Esophagus squamous epithelium (tissue), 5 donors: ENCODE results near the gene JAZF1. TPM values are rescaled to one million over a fixed set of nuclear protein-coding genes. Genes with fewer than 3 reads are reported as not detected.

ENCODE experiments used
- DNase-seq: peaks from one replicate; lab custom pipeline; 2025; lab: John Stamatoyannopoulos, UW
- H3K27ac ChIP-seq, 4 donors: fragments of 200-600 bp; sonication (generic); one replicate each; pipeline ENCODE4 v1.5.1; 2016 to 2019; ENCODE audit warnings: mild to moderate bottlenecking in 1 of 4
- H3K27me3 ChIP-seq, 4 donors: fragments of 200-600 bp; sonication (generic); 1 replicate in 3 of 4; 2 replicates in 1 of 4; pipeline versions ENCODE4 v1.5.1 to v1.6.0; 2017 to 2021; ENCODE audit warnings: antibody characterized with exemption in 1 of 4
- H3K36me3 ChIP-seq, 3 donors: fragments of 200-600 bp; sonication (generic); one replicate each; pipeline ENCODE4 v1.5.1; 2016 to 2019
- H3K4me1 ChIP-seq, 3 donors: fragments of 200-600 bp; sonication (generic); one replicate each; pipeline ENCODE4 v1.5.1; 2017 to 2019
- H3K4me3 ChIP-seq, 4 donors: fragments of 200-600 bp; sonication (generic); 1 replicate in 3 of 4; 2 replicates in 1 of 4; pipeline ENCODE4 v1.5.1; 2016 to 2019; ENCODE audit warnings: mild to moderate bottlenecking in 2 of 4, moderate library complexity in 1 of 4
- H3K9me3 ChIP-seq, 3 donors: fragments of 200-600 bp; sonication (generic); one replicate each; pipeline ENCODE4 v1.5.1; 2016 to 2019
- POLR2A ChIP-seq, 4 donors: fragments of 450-650 bp; IDR thresholded peaks; one replicate each; pipeline ENCODE4 v1.6.1; 2017; ENCODE audit warnings: antibody characterized with exemption in 4 of 4, mild to moderate bottlenecking in 4 of 4, moderate library complexity in 3 of 4
- WGBS, 2 donors: methylation state at CpG; one replicate each; pipeline ENCODE4 v1.1.5; 2018; 5-methylcytosine and 5-hydroxymethylcytosine counted together
- intact Hi-C: fragments of 100-400 bp; cut with DNase I; formaldehyde crosslinking; loops from one replicate; pipeline ENCODE4 v1.15.0; 2022
- total RNA-seq, 4 donors: library from RNA; depleted of rRNA; stranded (reverse); fragments of >200 nt; gene quantifications; one replicate each; pipeline ENCODE4 v1.1.0, GENCODE V29; 2016
- TF ChIP-seq, protein P1 (sequence below), 6 experiments: fragments of 450-650 bp in 4 of 6; fragments of 200-600 bp in 2 of 6; sonication (generic) in 2 of 6; IDR thresholded peaks; one replicate each; pipeline ENCODE4 v1.5.1; 2016 to 2019; ENCODE audit warnings: antibody characterized with exemption in 6 of 6, mild to moderate bottlenecking in 4 of 6, moderate library complexity in 4 of 6
- donor health status: DM: yes; HTN: yes; CAD: no.

The JAZF1 gene
- total RNA-seq, 4 donors from 2014 or later = 1.3 to 8.6 (median 2.0) TPM

DNA sequence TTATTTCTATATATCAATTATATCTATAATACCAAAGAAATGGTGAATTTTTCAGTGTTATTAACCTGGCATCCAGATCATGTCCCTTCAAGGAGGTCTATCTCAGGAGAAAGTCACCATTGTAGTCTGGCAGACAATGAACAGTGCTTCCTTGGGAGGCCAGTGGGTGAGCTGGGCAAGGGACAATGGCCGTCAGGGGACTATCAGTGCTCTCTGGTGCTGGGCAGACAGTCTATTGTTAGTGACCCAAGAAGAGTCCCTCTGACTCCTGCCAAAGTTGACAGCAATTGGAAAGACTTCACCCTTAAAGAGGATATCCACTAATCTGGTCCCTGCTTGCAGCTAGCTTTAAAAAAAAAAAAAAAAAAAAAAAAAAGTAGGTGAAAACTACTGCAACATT is 7.1 kb downstream of the JAZF1 start:
- no peaks in the 10 kb centered on the region for H3K36me3 ChIP-seq
- intact Hi-C loops = no loop called here
- H3K9me3 ChIP-seq = no peaks in the 10 kb centered on the region
- DNase-seq = no peak
- H3K4me3 ChIP-seq = no peak overlapping the region
- no peak overlapping the region for H3K27ac ChIP-seq
- WGBS, 2 donors = 67 to 88% methylated on average over 1 of the region's 1 CpG
- peaks cover 0 to 17% (median 0%) of the 10 kb centered on the region in 3 donors for H3K4me1 ChIP-seq
- TF ChIP-seq POLR2A (IDR thresholded peaks at IDR 0.05) = no peak
- TF ChIP-seq, protein P1, sequence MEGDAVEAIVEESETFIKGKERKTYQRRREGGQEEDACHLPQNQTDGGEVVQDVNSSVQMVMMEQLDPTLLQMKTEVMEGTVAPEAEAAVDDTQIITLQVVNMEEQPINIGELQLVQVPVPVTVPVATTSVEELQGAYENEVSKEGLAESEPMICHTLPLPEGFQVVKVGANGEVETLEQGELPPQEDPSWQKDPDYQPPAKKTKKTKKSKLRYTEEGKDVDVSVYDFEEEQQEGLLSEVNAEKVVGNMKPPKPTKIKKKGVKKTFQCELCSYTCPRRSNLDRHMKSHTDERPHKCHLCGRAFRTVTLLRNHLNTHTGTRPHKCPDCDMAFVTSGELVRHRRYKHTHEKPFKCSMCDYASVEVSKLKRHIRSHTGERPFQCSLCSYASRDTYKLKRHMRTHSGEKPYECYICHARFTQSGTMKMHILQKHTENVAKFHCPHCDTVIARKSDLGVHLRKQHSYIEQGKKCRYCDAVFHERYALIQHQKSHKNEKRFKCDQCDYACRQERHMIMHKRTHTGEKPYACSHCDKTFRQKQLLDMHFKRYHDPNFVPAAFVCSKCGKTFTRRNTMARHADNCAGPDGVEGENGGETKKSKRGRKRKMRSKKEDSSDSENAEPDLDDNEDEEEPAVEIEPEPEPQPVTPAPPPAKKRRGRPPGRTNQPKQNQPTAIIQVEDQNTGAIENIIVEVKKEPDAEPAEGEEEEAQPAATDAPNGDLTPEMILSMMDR (IDR thresholded peaks at IDR 0.05) = no peak
- H3K27me3 ChIP-seq = no peaks in the 10 kb centered on the region

DNA sequence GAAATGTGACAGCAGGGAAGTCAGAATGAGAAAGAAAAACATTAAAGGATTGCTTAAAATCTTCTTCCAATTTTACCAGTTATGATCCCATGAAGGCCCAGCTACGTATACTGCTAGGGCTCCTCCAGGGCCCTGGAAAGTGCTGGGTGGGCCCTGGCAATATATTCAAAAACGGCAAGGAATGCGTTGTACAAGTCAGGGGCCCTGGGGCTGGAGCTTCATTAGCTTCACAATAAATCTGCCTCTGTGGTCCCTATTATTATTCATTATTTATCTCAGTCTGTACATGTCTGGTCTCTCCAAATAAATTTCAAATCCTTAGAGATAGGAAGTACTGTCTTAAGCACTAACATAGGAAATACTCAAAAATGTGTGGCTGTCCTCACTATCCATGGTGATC is 7.6 kb downstream of the JAZF1 start:
- WGBS, 2 donors = 87 to 90% methylated on average over 3 of the region's 3 CpGs

DNA sequence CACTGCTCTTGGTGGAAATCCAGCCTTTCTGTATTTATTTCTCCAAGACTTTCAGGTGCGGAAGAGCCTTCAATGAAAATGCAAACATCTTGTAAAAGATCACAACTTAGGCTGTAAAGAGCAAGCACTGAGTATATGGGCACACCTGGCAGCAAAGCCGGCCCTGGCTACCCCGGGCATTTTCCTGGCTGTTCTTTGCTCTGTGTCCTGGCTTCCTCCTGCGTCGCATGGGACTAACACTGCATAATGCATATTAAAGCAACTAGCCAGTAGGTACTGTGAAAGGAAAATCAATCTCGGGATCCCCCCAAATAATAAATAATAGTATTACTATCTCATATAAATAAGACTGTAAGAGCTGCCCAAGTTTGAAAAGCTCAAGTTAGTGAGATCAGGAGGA is 9.9 kb downstream of the JAZF1 start:
- no peak for DNase-seq
- Histone ChIP-seq H3K9me3 (no peaks in the 10 kb centered on the region), H3K4me1 (peaks cover 0 to 6% (median 0%) of the 10 kb centered on the region in 3 donors), H3K36me3 (no peaks in the 10 kb centered on the region), H3K27me3 (no peaks in the 10 kb centered on the region), H3K27ac (no peak overlapping the region), H3K4me3 (no peak overlapping the region)
- WGBS, 2 donors = 91% methylated on average over 6 of the region's 6 CpGs
- no peak for TF ChIP-seq POLR2A (IDR thresholded peaks at IDR 0.05)
- TF ChIP-seq, protein P1 (IDR thresholded peaks at IDR 0.05) = no peak
- intact Hi-C loops = no loop called here

More for the DNA sequence above, 7.6 kb downstream of the JAZF1 start:
- Histone ChIP-seq H3K27ac (no peak overlapping the region), H3K4me3 (no peak overlapping the region), H3K9me3 (no peaks in the 10 kb centered on the region), H3K4me1 (peaks cover 0 to 11% (median 0%) of the 10 kb centered on the region in 3 donors), H3K36me3 (no peaks in the 10 kb centered on the region), H3K27me3 (no peaks in the 10 kb centered on the region)
- intact Hi-C loops = no loop called here
- TF ChIP-seq, protein P1 (IDR thresholded peaks at IDR 0.05) = no peak
- no peak for TF ChIP-seq POLR2A (IDR thresholded peaks at IDR 0.05)
- DNase-seq = no peak

DNA sequence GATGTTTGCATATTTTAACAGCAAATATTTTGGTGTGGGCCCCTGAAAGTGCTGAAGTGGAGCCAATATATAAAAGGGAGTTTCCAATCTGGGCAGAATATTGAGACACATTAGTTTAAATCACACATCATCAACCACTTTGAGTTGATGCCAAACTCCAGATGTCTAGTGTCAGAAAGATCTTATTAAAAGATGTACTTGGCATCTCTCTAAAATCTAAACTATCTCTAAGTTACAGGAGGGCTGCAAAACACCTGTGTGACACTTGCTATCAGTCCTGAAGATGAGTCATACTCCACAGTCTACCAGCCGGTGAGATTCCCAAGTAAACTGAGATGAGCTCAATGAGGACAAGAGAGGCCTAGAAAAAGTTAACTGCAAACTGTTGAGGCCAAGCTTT is 11.4 kb downstream of the JAZF1 start:
- H3K4me3 ChIP-seq = no peak overlapping the region
- no peak for DNase-seq
- 30 to 39% methylated on average over 1 of the region's 1 CpG for WGBS, 2 donors

DNA sequence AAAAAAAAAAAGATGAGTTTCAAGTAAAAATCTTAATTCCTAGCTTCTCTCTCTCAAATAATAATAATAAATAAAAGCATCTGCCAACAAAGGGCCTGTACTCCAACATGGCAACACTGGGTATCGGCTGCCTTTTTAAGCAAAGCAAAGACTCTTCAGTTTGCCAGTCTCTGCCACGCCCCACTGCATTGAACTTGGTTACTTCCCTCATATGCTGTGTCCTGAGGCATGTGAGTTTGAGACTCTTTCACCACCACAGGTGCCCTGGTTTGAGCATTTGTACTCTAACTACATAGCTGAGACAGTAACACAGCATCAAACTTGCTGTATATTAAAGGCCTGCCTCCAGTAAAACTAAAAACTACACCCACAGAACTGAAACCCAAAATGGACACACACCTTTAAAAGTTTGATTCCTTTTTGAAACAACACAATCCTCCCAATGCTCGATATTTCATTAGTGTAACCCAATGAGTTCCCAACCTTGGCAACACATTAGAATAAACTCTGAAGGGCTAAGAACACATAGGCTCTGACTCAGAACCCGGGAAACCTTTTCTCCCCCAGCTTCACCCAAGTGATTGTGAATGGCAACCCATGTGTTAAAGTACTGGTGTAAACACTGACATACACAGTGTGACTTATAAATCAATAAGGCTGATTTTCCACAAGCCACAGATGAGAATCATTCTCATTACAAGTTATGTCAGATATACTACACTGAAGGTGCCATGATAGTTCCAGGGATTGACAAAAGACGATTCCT is 12.0 kb downstream of the JAZF1 start:
- intact Hi-C loops = no loop called here
- TF ChIP-seq POLR2A (IDR thresholded peaks at IDR 0.05) = no peak
- TF ChIP-seq, protein P1 (IDR thresholded peaks at IDR 0.05) = no peak
- no peaks in the 10 kb centered on the region for H3K27me3 ChIP-seq
- H3K36me3 ChIP-seq = no peaks in the 10 kb centered on the region
- no peak overlapping the region for H3K4me3 ChIP-seq
- no peaks in the 10 kb centered on the region for H3K9me3 ChIP-seq
- DNase-seq = no peak
- H3K27ac ChIP-seq = no peak overlapping the region
- peaks cover 0 to 6% (median 0%) of the 10 kb centered on the region in 3 donors for H3K4me1 ChIP-seq
- WGBS, 2 donors = 74 to 79% methylated on average over 5 of the region's 5 CpGs

More for the DNA sequence above, 11.4 kb downstream of the JAZF1 start:
- Histone ChIP-seq H3K36me3 (no peaks in the 10 kb centered on the region), H3K9me3 (no peaks in the 10 kb centered on the region), H3K27ac (no peak overlapping the region), H3K4me1 (peaks cover 0 to 6% (median 0%) of the 10 kb centered on the region in 3 donors), H3K27me3 (no peaks in the 10 kb centered on the region)
- TF ChIP-seq, protein P1 (IDR thresholded peaks at IDR 0.05) = no peak
- TF ChIP-seq POLR2A (IDR thresholded peaks at IDR 0.05) = no peak
- intact Hi-C loops = no loop called here
